GF-D8 (cell line): Measurements from ENCODE around the gene DDA1.
"Not testable (repeated sequence)": the region's sequence is repeated elsewhere in the genome, so short reads cannot be mapped to it uniquely, and the experiment has no call there.

Experiments
- DNase-seq: peaks from one replicate; lab custom pipeline; 2025; lab: John Stamatoyannopoulos, UW

Gene DDA1

DNA sequence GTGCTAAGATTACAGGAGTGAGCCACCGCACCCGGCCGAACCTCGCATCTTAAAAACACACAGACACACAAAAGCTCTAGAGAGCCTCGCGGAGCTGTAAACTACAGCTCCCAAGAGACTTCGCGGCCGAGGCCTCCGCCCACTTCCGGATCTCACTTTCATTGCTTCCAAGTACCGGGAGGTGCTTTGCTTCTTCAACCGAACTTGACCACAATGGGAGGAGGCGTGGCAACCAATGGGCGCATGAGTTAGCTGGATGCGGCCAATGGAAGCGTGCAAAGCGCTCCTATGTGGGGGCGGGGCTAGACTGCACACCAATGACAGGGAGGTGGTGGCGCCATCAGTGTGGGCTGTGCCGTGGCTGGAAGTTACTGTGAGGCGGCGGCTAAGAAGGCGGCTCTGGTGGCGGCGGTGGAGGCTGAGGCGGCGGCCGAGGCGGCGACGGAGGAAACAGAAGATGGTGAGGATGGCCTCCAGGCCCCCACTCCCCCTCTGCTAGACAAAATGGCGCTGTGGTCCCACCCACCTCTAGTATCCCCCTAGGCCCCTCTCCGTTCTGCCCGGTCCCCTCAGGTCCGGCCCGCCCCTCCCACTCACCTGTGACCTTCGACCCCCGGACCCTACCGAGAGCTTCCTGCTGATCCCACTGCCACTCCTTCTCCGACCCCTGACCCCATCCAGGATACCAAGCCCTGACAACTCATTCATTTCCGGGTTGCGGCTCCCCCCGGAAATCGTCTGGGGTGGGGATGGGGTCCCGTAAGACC lies at the start of gene DDA1:
DDA1 (plus strand) TSS at position 366 of the 767 bp plus-strand sequence; CDS start at position 458, 92 bp downstream.
- peak; percentile 99 for DNase-seq

DNA sequence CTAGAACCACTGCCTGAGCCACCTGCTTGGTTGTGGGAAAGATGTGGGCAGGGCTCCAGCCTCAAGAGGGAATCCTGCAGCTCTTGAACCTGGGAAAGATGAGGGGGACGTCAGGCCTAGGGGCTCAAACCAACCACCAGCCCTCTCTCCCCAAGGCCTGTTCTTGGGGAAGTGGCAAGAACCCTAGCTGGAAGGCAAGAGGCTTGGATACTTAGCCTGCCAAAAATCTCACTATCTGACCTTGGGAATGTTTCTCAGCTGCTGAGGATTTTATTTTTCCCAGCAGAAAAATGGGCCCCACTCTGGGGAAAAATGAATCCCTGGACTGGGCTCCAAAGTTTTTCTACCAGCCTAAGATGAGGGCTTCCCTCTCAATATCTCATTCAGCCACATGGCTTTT lies 49.4 kb upstream of the DDA1 start:
- no peak for DNase-seq

DNA sequence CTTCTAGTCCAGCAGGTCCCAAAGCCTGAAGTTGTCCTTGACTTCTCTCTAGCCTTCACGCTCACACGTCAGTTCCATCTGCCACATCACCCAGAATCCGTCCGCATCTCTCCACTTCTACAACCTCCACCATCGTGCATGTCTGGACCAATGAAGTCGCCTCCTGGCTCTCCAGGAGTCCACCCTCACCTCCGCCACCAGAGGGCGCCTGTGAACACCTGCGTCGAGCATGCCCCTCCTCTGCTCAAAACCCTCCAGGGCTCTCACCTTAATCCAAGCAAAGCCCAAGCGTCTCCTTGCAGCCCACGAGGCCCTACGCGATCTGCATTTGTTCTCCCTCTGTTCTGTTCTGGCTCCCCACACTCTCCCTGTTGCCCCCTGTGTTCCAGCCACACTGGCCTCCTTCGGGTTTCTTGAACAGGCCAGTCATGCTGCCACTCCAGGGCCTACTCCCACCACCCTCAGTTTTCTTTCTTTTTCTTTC lies 48.5 kb upstream of the DDA1 start:
- DNase-seq = peak; percentile 63

DNA sequence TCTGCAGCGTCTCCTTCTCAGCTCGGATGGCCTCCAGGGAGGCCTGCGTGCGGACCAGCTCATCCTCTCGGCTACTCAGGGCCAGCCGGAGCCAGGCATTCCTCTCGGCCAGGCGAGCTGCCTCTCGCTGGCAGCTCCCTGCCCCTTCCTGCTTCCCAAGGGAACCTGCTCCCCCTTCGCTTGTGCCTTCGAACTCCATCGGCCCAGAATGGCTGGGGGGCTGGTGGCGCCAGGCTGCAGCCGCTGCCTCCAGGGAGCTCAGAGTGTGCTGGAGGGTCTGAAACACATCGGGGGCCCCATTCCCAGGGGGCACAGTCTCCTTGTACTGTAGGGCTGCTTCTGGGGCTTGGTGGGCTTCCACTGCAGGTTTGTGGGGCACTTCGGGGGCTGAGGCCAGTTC lies 46.8 kb upstream of the DDA1 start:
- DNase-seq = no peak

DNA sequence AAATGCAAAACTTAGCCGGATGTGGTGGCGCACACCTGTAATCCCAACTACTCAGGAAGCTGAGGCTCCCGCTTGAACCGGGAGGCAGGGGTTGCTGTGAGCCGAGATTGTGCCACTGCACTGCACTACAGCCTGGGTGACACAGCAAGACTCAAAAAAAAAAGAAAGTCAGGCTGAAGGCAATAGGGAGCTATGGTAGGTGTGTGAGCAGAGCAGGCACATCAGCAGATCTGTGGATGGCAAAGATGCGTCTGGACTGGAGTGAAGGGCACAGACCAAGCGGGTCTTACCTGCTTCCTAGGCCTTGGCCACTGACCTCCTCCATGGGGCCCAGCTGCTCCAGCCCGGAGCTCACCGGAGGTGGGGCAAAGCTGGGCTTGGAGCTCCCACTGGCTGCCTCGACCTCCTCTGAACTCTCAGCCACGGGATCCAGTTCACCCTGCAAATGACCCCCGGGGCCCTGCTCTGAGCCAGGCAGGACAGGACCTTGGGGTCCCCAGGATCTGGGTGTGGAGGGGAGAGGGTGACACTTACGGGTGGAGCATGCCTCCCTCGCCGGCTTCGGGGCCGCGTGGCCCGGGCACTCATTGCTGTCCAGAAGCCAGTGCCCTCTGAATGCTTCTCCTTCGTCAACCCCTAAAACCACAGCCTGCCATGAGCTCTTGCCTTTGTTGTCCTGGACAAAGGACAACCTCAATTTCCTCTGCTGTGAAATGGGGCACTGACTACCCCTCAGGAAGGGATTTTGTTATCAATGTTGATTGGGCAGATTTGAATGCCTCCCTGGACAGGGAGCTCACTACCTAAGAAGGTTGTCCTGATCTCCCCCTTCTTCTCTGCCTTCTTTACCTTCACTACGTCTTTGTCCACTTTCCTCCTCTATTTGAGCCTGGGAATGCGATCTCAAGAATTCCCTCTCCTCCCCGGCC lies 45.4 kb upstream of the DDA1 start:
- DNase-seq = no peak

DNA sequence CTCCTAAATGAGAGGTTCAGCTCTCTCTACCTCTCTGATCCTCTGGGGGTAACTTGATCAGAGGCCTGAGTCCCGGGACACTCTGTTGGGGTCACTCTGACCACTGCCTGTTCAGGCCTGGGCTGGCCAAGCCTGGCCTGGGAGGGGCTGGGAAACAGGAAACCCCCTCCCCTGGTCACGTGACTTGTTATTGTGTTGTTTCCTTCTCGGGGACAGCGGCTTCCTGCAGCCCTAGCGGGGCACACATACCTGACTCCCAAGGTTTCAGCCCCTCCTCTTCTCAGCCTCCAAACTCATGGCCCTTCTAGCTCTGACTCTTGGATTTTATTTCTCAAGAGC lies 44.8 kb upstream of the DDA1 start, which contains the start of gene USHBP1:
USHBP1 (minus strand) TSS at position 105 of the 339 bp plus-strand sequence. CDS start 446 bp downstream, outside the sequence.
- no peak for DNase-seq

DNA sequence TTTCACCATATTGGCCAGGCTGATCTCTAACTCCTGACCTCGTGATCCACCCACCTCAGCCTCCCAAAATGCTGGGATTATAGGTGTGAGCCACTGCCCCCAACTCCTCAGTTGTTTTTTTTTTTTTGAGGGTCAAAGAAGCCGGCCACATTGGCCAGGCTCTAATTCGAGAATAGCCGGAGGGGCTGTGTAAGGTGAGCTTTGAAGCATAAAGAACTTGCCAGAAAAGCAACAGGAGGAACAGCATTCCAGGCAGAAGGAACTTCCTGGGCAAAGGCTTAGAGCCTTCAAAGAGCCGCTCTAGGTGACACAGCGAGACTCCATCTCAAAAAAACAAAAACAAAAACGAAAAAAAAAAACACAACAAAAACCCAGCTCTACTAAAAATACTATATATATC lies 43.3 kb upstream of the DDA1 start:
- DNase-seq = no peak

DNA sequence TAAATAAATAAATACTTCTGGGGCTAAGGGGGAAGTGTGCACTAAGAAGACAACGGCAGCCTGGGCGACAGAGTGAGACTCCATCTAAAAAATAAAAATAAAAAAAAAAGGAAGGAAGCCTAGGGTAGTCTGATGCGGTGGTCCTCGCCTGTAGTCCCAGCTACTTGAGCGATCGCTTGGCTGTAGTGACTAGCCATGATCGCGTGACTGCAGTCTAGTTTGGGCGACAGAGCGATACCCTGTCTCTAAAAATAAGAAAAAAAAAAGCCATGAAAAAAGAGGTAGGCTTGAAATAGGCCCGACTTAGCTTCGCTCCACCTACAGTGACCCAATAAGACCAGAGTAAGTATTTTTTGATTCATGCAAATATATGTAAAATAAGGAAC lies 42.8 kb upstream of the DDA1 start:
- no peak for DNase-seq

DNA sequence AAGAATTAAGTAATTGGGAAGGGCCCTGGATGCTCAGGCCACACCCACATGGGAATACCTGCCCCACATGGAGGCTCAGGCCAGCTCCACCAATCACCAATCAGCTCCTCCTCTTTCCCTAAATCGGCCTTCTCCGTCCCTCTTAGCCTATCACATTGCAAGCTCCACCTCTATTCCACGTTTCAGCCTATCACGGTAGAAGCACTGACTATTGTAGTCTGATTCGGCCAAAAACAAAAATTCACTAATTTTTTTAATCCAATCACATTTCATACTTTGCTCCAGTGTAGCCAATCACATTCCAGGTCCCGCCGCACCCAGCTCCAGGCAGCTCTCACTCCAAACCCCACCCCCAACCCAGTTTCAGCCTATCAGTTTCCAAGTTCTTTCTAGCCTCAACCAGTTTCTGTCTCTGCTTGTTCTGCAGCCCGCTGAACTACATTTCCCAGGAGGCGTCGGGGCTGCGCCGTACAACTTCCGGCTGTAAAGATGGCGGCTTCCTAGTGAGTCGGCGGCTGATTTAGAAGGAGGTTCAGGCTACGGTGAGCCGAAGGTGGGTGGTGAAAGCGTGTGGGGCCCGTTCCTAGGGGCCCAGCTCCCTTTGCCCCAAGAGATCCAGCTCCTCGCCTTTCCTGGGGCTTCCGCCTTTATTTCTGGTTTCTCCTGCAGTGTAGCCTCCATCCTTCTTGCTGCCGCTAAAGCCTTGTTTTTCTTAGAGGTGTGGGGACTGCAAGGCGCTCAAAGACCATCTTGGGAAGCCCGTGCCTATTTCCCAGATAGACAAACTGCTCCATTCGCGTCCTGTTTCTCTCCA lies 42.2 kb upstream of the DDA1 start, which contains the start of gene BABAM1:
BABAM1 (plus strand) TSS at position 469 of the 814 bp plus-strand sequence. CDS start 1,364 bp downstream, outside the sequence.
- DNase-seq = peak; percentile 99

DNA sequence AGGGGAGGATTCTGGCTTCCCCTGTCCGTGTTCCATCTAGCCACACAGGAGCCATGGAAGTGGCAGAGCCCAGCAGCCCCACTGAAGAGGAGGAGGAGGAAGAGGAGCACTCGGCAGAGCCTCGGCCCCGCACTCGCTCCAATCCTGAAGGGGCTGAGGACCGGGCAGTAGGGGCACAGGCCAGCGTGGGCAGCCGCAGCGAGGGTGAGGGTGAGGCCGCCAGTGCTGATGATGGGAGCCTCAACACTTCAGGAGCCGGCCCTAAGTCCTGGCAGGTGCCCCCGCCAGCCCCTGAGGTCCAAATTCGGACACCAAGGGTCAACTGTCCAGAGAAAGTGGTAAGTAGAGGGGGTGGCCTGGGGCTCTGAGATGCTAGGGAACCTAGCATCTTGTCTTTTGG lies 40.6 kb upstream of the DDA1 start:
- no peak for DNase-seq

DNA sequence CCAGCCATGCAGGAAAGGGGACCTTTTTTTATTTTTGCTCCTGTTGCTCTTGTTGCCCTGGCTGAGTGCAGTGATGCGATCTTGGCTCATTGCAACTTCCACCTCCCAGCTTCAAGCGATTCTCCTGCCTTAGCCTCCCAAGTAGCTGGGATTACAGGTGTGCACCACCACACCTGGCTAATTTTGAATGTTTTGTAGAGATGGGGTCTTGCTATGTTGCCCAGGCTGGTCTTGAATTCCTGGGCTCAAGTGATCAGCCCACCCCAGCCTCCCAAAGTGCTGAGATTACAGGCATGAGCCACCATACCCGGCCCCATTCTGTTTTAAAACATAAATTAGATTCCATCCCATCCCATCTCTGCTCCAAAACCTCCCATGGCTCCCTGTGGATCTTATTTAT lies 34.5 kb upstream of the DDA1 start:
- DNase-seq = not testable (repeated sequence)

DNA sequence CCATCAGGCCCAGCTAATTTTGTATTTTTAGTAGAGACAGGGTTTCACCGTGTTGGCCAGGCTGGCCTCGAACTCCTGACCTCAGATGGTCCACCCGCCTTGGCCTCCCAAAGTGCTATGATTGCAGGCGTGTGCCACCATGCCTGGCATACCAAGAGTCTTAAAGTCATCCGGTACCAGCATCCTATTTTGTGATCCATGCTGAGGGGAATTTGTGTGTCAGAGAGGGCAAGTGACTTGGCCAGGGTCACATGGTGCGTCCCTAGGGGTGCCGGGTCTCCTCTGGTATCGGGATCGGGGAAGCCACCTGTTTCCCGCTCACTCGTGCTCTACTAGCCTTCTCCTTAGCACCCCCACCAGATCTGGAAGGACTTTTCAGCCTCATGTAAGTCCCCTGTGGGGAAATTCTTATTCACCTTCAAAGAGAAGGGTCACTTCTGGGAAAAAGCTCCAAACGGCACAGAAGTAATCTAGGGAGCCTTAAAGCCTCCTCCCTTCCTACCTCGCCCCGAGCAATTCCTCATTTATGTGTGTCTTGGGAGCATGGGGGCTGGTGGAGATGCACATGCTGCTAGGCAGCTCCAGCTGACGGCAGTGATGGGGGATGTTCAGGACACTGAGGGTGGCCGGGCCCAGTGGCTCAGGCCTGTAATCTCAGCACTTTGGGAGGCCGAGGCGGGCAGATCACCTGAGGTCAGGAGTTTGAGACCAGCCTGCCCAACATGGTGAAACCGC lies 33.8 kb upstream of the DDA1 start:
- no peak for DNase-seq

DNA sequence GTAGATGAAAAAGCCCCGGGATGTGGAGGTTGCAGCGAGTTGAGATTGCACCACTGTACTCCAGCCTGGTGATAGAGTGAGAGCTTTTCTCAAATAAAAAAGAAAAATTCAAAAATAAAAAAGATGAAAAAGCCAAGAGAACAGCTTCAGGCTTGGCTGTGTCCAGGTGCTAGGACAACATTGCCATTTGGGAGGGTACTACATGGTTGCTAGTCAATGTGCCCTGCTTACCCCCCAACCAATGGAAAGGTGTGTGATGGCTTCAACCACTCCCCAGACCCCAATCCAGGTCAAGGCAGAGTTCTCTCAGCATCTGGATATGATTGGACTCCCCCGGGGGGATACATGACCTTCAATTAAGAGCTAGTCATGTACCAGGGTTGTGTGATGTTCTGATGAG lies 29.9 kb upstream of the DDA1 start:
- DNase-seq = no peak

DNA sequence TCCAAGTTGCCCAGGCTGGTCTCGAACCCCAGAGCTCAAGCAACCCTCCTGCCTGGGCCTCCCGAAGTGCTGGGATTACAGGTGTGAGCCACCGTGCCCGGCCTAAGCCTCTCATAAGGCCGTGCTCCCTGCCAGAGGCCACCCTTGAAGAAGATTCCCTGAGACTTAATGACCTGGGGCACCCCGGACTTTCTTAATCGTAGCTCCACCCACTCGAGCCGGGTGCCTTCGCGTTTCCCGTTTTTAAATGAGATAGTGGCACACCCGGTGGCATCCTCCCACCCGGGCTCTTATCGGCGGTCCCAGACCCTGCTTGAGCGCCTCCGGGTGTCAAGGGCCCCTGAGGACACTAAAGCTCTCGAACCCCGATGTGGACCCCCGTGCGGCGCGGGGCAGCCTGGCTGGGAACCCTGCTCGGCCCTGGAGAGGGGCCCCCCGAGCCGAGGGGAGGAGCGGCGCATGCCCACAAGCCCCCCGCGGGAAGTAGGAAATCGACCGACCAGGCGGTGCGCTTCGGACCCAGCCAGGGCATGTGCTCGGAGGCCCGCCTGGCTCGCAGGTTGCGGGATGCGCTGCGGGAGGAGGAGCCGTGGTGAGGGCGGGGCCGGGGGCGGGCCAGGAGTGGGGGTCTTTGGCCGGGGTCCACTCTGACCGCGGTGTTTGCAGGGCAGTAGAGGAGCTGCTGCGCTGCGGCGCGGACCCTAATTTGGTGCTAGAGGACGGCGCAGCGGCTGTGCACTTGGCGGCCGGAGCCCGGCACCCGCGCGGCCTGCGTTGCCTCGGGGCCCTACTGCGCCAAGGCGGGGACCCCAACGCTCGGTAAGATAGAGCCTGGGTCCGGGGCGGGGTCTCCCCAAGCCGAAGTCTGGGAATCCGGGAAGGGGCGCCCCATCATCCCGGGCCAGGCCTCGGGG lies 27.7 kb upstream of the DDA1 start, which contains the start of gene ANKLE1:
ANKLE1 (plus strand) TSS at position 511 of the 914 bp plus-strand sequence; CDS start at position 531, 20 bp downstream.
- peak; percentile 77 for DNase-seq

DNA sequence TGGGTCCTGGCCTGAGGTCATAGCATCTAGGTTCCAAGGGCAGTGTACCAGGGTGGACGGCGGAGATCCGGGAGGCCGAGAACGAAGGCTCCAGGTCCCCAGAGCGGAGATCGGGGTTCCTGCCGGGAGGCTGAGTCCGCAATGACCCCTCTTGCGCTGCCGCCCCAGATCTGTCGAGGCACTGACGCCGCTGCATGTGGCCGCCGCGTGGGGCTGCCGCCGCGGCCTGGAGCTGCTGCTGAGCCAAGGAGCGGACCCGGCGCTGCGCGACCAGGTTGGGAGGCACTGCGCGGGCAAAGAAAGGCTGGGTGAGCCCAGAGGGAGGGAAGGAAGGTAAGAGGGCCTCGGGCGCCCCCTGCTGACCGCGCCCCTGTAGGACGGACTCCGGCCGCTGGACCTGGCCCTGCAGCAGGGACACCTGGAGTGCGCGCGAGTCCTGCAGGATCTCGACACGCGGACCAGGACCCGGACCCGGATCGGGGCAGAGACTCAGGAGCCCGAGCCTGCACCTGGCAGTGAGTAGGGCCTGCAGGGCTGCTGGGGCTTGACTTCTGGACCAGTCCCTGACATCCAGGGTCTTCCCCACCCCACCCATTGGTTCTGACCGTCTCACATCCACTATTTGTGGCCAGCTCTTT lies 26.8 kb upstream of the DDA1 start:
- peak; percentile 49 for DNase-seq

DNA sequence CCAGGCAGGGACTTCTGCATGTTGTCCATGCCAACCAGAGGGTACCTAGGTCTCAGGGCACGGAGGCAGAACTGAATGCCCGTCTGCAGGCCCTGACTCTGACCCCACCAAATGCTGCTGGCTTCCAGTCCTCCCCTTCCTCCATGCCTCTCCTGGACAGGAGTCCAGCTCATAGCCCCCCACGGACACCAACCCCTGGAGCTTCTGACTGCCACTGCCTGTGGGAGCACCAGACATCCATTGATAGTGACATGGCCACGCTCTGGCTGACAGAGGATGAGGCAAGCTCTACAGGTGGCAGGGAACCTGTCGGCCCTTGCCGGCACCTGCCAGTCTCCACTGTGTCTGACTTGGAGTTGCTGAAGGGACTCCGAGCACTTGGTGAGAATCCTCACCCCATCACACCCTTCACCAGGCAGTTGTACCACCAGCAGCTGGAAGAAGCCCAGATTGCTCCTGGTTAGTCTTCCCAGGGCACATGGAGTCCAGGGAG lies 25.8 kb upstream of the DDA1 start:
- no peak for DNase-seq

DNA sequence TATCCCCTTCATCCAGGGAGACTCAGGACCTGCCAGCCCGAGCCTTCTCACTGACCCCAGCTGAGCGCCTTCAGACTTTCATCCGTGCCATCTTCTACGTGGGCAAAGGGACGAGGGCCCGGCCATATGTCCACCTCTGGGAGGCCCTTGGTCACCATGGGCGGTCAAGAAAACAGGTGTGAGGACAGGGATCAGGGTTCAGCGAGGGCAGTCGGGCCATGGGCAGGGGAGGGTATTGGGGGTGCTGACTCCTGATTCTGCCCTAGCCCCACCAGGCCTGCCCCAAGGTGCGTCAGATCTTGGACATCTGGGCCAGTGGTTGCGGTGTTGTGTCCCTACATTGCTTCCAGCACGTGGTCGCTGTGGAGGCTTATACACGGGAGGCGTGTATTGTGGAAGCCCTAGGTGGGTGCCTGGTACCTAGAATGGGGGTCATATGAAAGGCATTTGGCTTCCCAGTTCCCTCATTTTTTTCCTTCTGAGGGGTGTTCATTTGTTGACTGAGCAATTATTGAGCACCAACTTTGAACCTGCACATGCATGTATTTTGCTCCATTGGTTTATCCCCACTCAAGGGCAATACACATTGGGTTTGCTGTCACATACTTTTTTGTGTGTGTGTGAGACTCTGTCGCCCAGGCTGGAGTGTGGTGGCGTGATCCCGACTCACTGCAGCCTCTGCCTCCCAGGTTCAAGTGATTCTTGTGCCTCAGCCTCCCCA lies 23.8 kb upstream of the DDA1 start:
- DNase-seq = no peak

DNA sequence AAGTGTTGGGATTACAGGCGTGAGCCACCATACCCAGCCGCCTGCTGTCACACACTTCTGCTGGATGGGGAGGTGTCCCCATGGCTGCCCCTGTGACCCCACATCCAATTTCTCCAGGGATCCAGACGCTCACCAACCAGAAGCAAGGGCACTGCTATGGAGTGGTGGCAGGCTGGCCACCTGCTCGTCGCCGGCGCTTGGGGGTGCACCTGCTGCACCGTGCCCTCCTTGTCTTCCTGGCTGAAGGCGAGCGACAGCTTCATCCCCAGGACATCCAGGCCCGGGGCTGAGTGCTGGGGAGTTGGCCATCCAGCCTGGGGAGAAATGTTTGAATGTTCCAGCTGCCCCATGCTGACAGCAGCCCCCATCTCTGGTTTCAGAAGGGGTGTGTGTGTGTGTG lies 23.1 kb upstream of the DDA1 start:
- no peak for DNase-seq

DNA sequence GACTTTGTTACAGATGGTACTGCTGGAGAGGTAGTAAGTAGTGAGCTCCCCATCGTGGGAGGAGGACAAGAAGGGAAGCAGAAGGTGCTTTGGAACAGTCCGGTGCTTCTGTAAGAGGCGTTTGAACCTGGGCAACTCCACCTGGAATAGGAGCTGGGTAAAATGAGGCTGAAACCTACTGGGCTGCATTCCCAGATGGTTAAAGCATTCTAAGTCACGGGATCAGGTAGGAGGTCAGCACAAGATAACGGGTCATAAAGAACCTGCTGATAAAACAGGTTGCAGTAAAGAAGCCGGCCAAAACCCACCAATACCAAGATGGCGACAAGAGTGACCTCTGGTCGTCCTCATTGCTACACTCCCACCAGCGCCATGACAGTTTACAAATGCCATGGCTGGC lies 22.6 kb upstream of the DDA1 start:
- no peak for DNase-seq
